ENCODE data around the gene ERICH2.

DNA sequence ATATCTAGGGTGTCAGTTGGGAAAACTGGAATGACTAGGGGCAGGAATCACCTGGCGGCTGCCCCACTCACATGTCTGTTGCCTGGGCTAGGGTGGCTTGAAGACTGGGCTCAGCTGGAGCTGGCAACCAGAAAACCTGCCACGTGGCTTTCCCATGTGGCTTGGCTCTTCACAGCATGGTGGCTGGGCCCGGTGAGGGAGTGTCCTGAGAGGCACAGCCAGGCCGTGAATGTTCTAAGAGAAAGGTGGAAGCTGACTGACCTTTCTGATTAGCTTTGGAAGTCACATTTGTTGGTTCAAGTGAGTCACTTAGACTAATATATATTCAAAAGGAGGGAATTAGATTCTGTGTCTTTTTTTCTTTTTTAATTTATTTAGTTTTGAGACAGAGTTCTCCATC is 32.4 kb upstream of the ERICH2 start:
- TF ChIP-seq GATA2 (IDR thresholded peaks at IDR 0.05; ENCODE audit: low read depth, low read length) (no peak), GATA3 (IDR thresholded peaks at IDR 0.05; ENCODE audit: low read depth, low read length) (no peak)

Measured in SH-SY5Y (cell line).